ENCODE measurements around the gene SEMA5B. TPM values are rescaled to one million over a fixed set of nuclear protein-coding genes. Genes with fewer than 3 reads are reported as not detected.
A peak's percentile ranks its signal among the peaks of the same experiment; 100 is the strongest.

SEMA5B gene
- total and polyA plus RNA-seq, 2 experiments from 2014 or later, result 8.0 to 26.8 TPM

GRCh38 chr3:122957707-122958689, 69.6 kb downstream of the SEMA5B start (continued):
- TF ChIP-seq ZNF462 (CRISPR knock-in tag; IDR thresholded peaks at IDR 0.05), result no peak

GRCh38 chr3:122956693-122957455, 70.7 kb downstream of the SEMA5B start:
- Mint-ChIP-seq H3K4me3 (no peak overlapping the region), H3K9me3 (no peaks in the 10 kb centered on the region), H3K4me1 (peaks cover 52% of the 10 kb centered on the region), H3K27me3 (ENCODE audit: insufficient read depth, low read depth, poor library complexity) (peaks cover 14% of the 10 kb centered on the region), H3K36me3 (ENCODE audit: low read depth) (peaks cover 4% of the 10 kb centered on the region; the same call in 1 of the 3 replicates), H3K27ac (no peak overlapping the region)
- no peak overlapping the region for H2AFZ ChIP-seq
- no peak for TF ChIP-seq ZNF331 (CRISPR knock-in tag; IDR thresholded peaks at IDR 0.05; ENCODE audit: low read depth)
- TF ChIP-seq ZNF462 (CRISPR knock-in tag; IDR thresholded peaks at IDR 0.05), result no peak
- H3K27me3 ChIP-seq (ENCODE audit: insufficient read depth), result no peaks in the 10 kb centered on the region
- peaks cover 50% of the 10 kb centered on the region for H3K4me1 ChIP-seq (ENCODE audit: insufficient read depth)
- H3K79me2 ChIP-seq (replicated peaks; ENCODE audit: insufficient read depth), result no peaks in the 10 kb centered on the region
- no peaks in the 10 kb centered on the region for H3K36me3 ChIP-seq (ENCODE audit: insufficient read depth)
- H3F3A ChIP-seq (replicated peaks; ENCODE audit: low read depth), result no peaks in the 10 kb centered on the region
- peak; percentile 38 for ATAC-seq
- peak; percentile 44 for DNase-seq (ENCODE audit: low spot score)
- no peaks in the 10 kb centered on the region for H3K9me2 ChIP-seq (ENCODE audit: insufficient read depth)
- no peak overlapping the region; the same call in none of the 2 replicates for H3K4me2 ChIP-seq
- H4K20me1 ChIP-seq (replicated peaks; ENCODE audit: insufficient read depth), result no peaks in the 10 kb centered on the region
- H3K4me3 ChIP-seq, result no peak overlapping the region
- no peak overlapping the region for H3K27ac ChIP-seq (ENCODE audit: low read depth)
